Large intestine (tissue), 3 donors: Measurements from ENCODE around the gene GBGT1. TPM values are rescaled to one million over a fixed set of nuclear protein-coding genes. Genes with fewer than 3 reads are reported as not detected.

Experiments used
- DNase-seq, 2 donors: peaks; one replicate each; pipeline versions ENCODE4 v3.0.0 to v3.0.0-alpha.2; 2013
- H3K27ac ChIP-seq: one replicate; pipeline ENCODE4 v1.5.1; 2013; ENCODE audit warnings: low read length
- H3K27me3 ChIP-seq: 2 replicates; pipeline ENCODE4 v1.6.1; 2013; ENCODE audit warnings: low read length; ENCODE audit not compliant: control insufficient read depth, insufficient read depth
- H3K36me3 ChIP-seq: 2 replicates; pipeline ENCODE4 v1.6.1; 2013; ENCODE audit warnings: low read length; ENCODE audit not compliant: control insufficient read depth, insufficient read depth
- H3K4me1 ChIP-seq: one replicate; pipeline ENCODE4 v1.6.1; 2013; ENCODE audit warnings: low read length; ENCODE audit not compliant: control insufficient read depth, insufficient read depth
- H3K4me3 ChIP-seq: one replicate; pipeline ENCODE4 v1.5.1; 2013; ENCODE audit warnings: low read length
- H3K9me3 ChIP-seq: one replicate; pipeline ENCODE4 v1.6.1; 2013; ENCODE audit warnings: mild to moderate bottlenecking, low read depth, low read length, moderate library complexity; ENCODE audit not compliant: control insufficient read depth
- WGBS: methylation state at CpG from one replicate; pipeline ENCODE4 v1.1.5; 2013; ENCODE audit warnings: low lambda C conversion rate; ENCODE audit not compliant: insufficient coverage; 5-methylcytosine and 5-hydroxymethylcytosine counted together
- polyA plus RNA-seq: library from polyadenylated mRNA; unstranded; fragments of 120-200 nt; gene quantifications from one replicate; pipeline ENCODE4 v1.2.1, GENCODE V29; 2013

Gene GBGT1
- polyA plus RNA-seq, 1 donor = 8.7 TPM

DNA sequence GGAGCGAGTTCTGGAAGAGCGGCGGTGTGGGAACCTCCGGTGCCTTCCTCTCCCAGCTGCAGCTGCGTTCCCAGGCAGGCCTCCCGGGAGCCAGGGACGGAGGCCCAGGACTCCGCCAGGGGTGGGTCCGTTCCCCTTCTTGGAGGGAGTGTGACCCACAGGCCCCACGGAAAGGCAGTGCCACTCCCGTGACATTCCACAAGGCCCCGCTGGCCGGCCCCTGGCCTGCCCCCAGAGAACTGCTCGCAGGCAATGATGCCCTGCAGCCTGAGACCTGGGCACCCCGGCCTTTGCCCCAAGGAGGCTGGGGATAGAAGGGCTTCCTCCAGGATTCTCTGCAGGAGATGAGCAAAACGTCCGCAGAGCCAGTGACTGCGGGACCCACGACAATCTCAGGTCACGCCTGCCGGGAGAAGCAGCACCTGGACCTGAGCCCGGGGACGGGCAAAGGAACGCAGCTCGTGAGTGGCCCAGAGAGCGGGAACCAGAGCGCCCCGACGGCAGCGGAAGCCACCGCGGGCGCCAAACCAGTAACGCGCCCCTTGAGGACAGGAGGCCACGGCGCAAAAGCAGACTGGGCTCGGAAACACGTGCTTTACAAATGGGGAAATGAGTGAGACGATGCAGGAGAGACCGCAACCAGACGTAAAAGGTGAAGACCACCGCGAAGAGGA is 36.1 kb upstream of the GBGT1 start:
- WGBS = no CpG with 5 or more reads among the region's 44 CpGs
- Histone ChIP-seq H3K27me3 (peaks cover 5% of the 10 kb centered on the region), H3K4me3 (peak overlapping the region; percentile 52), H3K27ac (no peak overlapping the region), H3K4me1 (no peaks in the 10 kb centered on the region), H3K36me3 (no peaks in the 10 kb centered on the region), H3K9me3 (peaks cover 7% of the 10 kb centered on the region)
- DNase-seq = peak; percentile 27 to 40

- Histone ChIP-seq H3K36me3 (no peaks in the 10 kb centered on the region), H3K27me3 (peaks cover 5% of the 10 kb centered on the region), H3K4me1 (no peaks in the 10 kb centered on the region), H3K27ac (no peak overlapping the region), H3K4me3 (no peak overlapping the region), H3K9me3 (peaks cover 4% of the 10 kb centered on the region)
- no peak for DNase-seq
These were observed 31.3 kb upstream of the GBGT1 start for GRCh38 chr9:133195029-133195428.

DNA sequence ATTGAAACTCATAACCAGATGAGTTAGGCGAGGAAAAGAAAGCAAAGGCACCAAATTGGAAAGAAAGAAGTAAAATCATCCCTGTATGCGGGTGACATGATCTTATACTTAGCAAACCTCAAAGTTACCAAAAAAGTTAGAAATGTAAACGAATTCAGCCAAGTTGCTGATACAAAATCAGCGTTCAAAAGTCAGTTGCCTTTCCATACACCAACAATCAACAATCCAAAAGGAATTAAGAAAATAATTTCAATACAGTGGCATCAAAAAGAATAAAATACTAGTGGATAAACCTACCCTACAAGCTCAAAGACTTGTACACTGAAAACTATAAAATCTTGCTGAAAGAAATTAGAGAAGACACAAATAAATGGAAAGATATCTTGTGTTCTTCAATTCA is 30.9 kb upstream of the GBGT1 start:
- Histone ChIP-seq H3K4me3 (no peak overlapping the region), H3K27me3 (peaks cover 2% of the 10 kb centered on the region), H3K27ac (no peak overlapping the region), H3K9me3 (peaks cover 4% of the 10 kb centered on the region), H3K36me3 (no peaks in the 10 kb centered on the region), H3K4me1 (no peaks in the 10 kb centered on the region)
- no peak for DNase-seq
- 77% methylated on average over 3 of the region's 4 CpGs for WGBS

DNA sequence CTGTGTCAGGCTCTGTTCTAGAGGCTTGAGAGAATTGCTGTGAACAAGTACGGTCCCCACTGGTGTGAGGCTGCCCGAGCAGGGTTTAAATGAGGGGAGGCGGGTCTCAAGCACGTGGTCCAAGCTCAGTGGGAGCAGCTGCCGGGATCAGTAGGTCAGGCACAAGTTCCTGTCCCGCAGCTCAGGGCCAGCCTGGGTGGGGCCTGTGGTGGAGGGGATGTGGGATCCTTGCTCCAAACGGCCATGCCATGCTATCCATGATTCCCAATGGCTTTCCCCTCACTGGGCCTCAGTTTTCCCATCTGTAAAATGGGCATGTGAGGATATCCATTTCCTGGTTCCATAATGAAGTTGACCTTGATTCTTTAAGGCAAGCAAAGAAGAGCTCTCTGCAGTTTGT is 28.3 kb upstream of the GBGT1 start:
- Histone ChIP-seq H3K4me3 (no peak overlapping the region), H3K36me3 (no peaks in the 10 kb centered on the region), H3K4me1 (no peaks in the 10 kb centered on the region), H3K27ac (no peak overlapping the region), H3K9me3 (peaks cover 4% of the 10 kb centered on the region), H3K27me3 (peaks cover 6% of the 10 kb centered on the region)
- DNase-seq = no peak
- no CpG with 5 or more reads among the region's 7 CpGs for WGBS

GRCh38 chr9:133189826-133190225 is 26.1 kb upstream of the GBGT1 start:
- no CpG with 5 or more reads among the region's 8 CpGs for WGBS
- peaks cover 4% of the 10 kb centered on the region for H3K27me3 ChIP-seq
- DNase-seq = no peak

GRCh38 chr9:133188843-133189180 is 25.1 kb upstream of the GBGT1 start:
- Histone ChIP-seq H3K9me3 (peaks cover 4% of the 10 kb centered on the region), H3K36me3 (no peaks in the 10 kb centered on the region), H3K27me3 (peaks cover 4% of the 10 kb centered on the region), H3K27ac (no peak overlapping the region), H3K4me3 (no peak overlapping the region), H3K4me1 (no peaks in the 10 kb centered on the region)
- WGBS = no CpG with 5 or more reads among the region's 7 CpGs
- no peak for DNase-seq

More at GRCh38 chr9:133189826-133190225, 26.1 kb upstream of the GBGT1 start:
- no peaks in the 10 kb centered on the region for H3K36me3 ChIP-seq
- no peak overlapping the region for H3K27ac ChIP-seq
- H3K4me3 ChIP-seq = no peak overlapping the region
- peaks cover 4% of the 10 kb centered on the region for H3K9me3 ChIP-seq
- no peaks in the 10 kb centered on the region for H3K4me1 ChIP-seq

DNA sequence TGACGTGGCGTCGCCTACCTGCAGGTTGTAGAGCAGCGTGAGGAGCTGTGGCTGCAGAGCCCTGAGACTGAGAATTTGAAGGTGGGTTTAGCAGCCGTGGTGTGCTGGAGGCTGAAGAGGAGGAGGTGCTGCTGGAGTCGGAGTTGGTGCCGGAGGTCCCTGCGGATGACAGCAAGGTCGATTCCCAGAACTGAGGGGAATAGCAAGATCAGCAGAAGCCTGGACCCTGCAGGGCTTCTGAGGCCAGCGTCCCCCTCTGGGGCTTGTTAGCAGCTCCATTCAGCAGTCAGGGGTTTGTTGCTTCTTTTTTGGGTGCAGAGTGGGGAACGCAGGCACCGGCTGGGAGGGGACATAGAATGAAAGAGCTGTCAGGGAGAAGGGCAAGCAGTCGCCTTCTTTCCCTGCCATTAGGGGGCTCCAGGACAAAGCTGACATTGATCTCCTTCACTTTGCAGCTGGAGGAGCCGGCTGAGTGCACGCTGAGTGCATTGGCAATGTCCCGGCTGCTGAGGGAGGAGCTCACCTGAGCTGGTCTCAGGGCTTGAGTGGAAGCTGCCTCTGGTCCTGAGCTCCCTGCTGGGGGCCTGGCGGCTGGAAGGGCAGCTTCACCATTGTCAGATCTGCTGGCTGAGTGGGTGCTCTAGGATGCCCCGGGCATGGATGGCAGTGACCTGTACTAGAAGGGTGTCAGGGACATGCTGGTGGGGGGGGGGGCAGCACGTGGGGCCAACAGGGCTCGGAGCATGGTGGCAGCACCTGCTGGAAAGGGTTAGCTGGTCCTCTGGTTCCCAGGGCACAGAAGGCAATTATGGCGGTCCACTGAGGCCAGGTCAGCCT is 24.5 kb upstream of the GBGT1 start:
- Histone ChIP-seq H3K4me1 (no peaks in the 10 kb centered on the region), H3K9me3 (peaks cover 4% of the 10 kb centered on the region), H3K4me3 (no peak overlapping the region), H3K27ac (no peak overlapping the region), H3K36me3 (no peaks in the 10 kb centered on the region), H3K27me3 (peaks cover 4% of the 10 kb centered on the region)
- WGBS = no CpG with 5 or more reads among the region's 21 CpGs
- DNase-seq = peak; percentile 46 to 55

DNA sequence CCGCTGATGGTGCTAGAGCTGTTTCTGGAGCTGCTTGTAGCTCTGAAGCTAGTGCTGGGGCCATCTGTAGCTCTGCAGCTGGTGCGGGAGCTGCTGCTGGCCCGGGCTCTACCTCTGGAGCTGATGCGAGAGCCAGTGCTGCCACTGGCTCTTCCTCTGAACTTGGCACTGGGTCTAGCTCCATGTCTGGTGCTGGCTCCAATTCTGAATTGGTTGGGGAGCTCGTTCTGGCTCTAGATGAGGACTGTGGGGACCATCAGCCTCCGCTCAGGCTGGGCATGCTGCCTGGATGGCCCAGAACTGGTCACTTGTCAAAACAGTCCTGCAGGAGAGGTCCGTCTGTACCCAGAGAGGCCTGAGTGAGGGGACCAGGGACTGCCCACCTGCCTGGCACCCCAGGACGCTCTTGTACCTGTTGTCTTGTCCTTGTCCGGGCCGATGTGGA is 23.9 kb upstream of the GBGT1 start:
- Histone ChIP-seq H3K27ac (no peak overlapping the region), H3K27me3 (peaks cover 4% of the 10 kb centered on the region), H3K4me3 (no peak overlapping the region), H3K4me1 (no peaks in the 10 kb centered on the region), H3K36me3 (no peaks in the 10 kb centered on the region), H3K9me3 (peaks cover 4% of the 10 kb centered on the region)
- no peak for DNase-seq
- no CpG with 5 or more reads among the region's 10 CpGs for WGBS

GRCh38 chr9:133186736-133187135 is 23.0 kb upstream of the GBGT1 start:
- H3K4me1 ChIP-seq = no peaks in the 10 kb centered on the region
- no CpG with 5 or more reads among the region's 6 CpGs for WGBS
- H3K36me3 ChIP-seq = no peaks in the 10 kb centered on the region
- H3K27me3 ChIP-seq = peaks cover 4% of the 10 kb centered on the region
- no peak for DNase-seq
- H3K27ac ChIP-seq = no peak overlapping the region
- peaks cover 4% of the 10 kb centered on the region for H3K9me3 ChIP-seq
- H3K4me3 ChIP-seq = no peak overlapping the region

GRCh38 chr9:133184971-133185370 is 21.3 kb upstream of the GBGT1 start:
- DNase-seq = peak; percentile 47 to 60

More at GRCh38 chr9:133184971-133185370, 21.3 kb upstream of the GBGT1 start:
- Histone ChIP-seq H3K27me3 (peaks cover 4% of the 10 kb centered on the region), H3K9me3 (peaks cover 4% of the 10 kb centered on the region), H3K4me1 (no peaks in the 10 kb centered on the region), H3K4me3 (no peak overlapping the region), H3K36me3 (no peaks in the 10 kb centered on the region), H3K27ac (no peak overlapping the region)
- WGBS = 0% methylated on average over 2 of the region's 8 CpGs
